Right forelimb (tissue), 1 donor: Measurements from ENCODE around the gene ZNF518A.

ENCODE experiments used
- DNase-seq: peaks from one replicate; pipeline ENCODE4 v3.0.0-alpha.2; 2018

Gene ZNF518A

GRCh38 chr10:96129387-96130325 lies at the start of gene ZNF518A:
Gene ZNF518A (plus strand): TSS chr10:96130297. CDS start chr10:96156323, 26,026 bp downstream.
- peak; percentile 97 for DNase-seq

- DNase-seq: no peak
Observed at GRCh38 chr10:96082153-96082552, 47.9 kb upstream of the ZNF518A start.

- DNase-seq: no peak
Observed at GRCh38 chr10:96082748-96083147, 47.3 kb upstream of the ZNF518A start.

- DNase-seq: no peak
Observed at GRCh38 chr10:96089116-96089515, 41.0 kb upstream of the ZNF518A start.

GRCh38 chr10:96089670-96090462 lies 40.2 kb upstream of the ZNF518A start:
- peak; percentile 96 for DNase-seq

- no peak for DNase-seq
Observed at GRCh38 chr10:96090463-96090800, 39.7 kb upstream of the ZNF518A start.

- no peak for DNase-seq
Observed at GRCh38 chr10:96092999-96093767, 36.9 kb upstream of the ZNF518A start.

- DNase-seq: no peak
Observed at GRCh38 chr10:96093948-96094347, 36.1 kb upstream of the ZNF518A start.

GRCh38 chr10:96096958-96097357 lies 33.1 kb upstream of the ZNF518A start:
- DNase-seq: no peak

GRCh38 chr10:96097865-96098264 lies 32.2 kb upstream of the ZNF518A start:
- DNase-seq: no peak

- DNase-seq: no peak
Observed at GRCh38 chr10:96107623-96108038, 22.5 kb upstream of the ZNF518A start.

- DNase-seq: no peak
Observed at GRCh38 chr10:96112531-96112930, 17.6 kb upstream of the ZNF518A start.

- DNase-seq: no peak
Observed at GRCh38 chr10:96118604-96119450, 11.3 kb upstream of the ZNF518A start.

- DNase-seq: no peak
Observed at GRCh38 chr10:96122824-96123223, 7.3 kb upstream of the ZNF518A start.

GRCh38 chr10:96124230-96125141 lies 5.6 kb upstream of the ZNF518A start:
- DNase-seq: no peak

GRCh38 chr10:96125142-96125515 lies 5.0 kb upstream of the ZNF518A start:
- DNase-seq: no peak

- DNase-seq: no peak
Observed at GRCh38 chr10:96130326-96130995, 364 bp downstream of the ZNF518A start.

GRCh38 chr10:96131621-96132020 lies 1.5 kb downstream of the ZNF518A start:
- no peak for DNase-seq

- DNase-seq: no peak
Observed at GRCh38 chr10:96133135-96133534, 3.0 kb downstream of the ZNF518A start.

- DNase-seq: no peak
Observed at GRCh38 chr10:96136810-96137209, 6.7 kb downstream of the ZNF518A start.
